Right forelimb (tissue), 1 donor: ENCODE data around the gene TRAIP.
"Not testable (repeated sequence)": the region's sequence is repeated elsewhere in the genome, so short reads cannot be mapped to it uniquely, and the experiment has no call there.

Source experiments
- DNase-seq: peaks from one replicate; pipeline ENCODE4 v3.0.0-alpha.2; 2018

TRAIP gene

DNA sequence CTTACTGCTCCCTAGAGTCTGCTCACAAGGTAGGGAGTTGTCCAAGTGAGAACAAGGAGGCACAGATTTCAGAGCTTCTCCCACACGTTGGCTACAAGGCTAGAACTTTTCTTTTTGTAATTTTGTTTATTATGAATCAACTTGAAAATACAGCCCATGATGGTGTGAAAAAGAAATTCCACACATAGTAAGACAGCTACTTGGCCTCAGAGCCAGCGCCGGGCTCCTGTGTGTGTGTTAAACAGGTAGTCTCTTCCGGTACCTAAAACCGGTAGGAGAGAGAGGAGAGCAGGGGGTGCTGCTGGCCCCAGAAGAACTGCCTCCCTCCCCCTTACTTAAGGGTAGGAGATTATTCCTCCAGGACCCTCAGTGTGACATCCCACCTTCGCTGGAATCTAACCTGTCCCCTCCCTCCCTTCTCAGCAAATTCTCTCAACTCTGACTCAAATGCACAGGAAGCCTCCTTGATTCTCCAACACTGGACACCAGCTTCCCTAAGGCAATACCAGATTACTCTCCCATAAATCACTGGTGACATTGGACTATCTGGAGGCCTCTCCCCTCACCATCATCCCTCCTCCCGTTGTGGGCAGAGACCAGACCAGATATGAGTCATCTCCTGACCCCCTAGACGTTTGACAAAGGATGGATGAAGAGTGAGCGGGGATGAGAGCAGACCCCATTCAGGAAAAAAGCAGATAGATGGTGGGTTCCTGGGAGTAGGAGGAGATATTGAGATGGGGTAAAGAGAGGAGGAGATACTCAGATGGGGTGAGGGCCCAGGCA is 65.5 kb downstream of the TRAIP start:
- no peak for DNase-seq

DNA sequence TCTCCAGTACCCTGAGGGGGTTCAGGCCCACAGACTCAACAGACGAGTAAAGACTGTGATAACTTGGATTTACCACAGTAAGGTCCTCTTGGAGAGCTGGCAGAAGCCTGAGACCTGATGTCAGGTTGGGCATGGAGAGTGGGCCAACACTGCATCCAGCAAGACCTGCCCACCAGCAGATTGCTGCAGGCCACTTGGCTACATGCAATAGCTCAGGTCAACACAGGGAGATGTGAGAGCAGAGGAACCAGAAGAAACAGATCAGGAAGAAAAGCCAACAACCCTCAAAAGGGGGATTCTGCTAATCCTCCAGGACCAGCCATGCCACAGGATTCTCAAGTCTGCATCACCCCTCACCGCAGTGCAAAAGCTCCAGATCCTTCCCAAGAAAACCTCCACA is 68.3 kb downstream of the TRAIP start:
- DNase-seq = no peak

DNA sequence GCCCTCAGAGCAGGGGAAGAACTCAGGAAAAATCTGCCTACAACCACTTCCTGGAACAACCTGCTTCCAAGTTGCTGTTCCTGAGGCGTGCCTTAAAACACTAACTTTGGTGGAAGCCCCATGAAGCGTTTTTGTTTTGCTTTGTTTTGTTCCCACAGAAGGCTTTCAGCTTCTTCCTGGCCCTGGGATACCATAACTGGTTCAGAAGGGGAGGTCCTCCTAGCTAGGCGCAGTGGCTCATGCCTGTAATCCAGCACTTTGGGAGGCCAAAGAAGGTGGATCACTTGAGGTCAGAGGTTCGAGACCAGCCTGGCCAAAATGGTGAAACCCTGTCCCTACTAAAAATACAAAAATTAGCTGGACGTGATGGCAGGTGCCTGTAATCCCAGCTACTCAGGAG is 68.8 kb downstream of the TRAIP start:
- no peak for DNase-seq

DNA sequence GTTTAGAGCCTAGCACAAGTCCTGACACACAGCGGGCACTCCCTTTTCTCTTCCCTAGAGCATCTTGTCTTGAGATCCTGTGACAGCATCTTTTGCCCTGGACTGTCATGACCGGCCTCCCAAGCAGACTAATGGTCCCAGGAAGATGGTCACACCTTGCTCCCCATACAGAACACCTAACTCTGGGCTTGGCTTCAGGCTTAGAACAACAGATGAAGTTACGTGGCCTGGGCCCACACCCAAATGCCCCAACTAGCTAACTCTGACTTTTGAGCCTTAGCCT is 69.2 kb downstream of the TRAIP start:
- no peak for DNase-seq

DNA sequence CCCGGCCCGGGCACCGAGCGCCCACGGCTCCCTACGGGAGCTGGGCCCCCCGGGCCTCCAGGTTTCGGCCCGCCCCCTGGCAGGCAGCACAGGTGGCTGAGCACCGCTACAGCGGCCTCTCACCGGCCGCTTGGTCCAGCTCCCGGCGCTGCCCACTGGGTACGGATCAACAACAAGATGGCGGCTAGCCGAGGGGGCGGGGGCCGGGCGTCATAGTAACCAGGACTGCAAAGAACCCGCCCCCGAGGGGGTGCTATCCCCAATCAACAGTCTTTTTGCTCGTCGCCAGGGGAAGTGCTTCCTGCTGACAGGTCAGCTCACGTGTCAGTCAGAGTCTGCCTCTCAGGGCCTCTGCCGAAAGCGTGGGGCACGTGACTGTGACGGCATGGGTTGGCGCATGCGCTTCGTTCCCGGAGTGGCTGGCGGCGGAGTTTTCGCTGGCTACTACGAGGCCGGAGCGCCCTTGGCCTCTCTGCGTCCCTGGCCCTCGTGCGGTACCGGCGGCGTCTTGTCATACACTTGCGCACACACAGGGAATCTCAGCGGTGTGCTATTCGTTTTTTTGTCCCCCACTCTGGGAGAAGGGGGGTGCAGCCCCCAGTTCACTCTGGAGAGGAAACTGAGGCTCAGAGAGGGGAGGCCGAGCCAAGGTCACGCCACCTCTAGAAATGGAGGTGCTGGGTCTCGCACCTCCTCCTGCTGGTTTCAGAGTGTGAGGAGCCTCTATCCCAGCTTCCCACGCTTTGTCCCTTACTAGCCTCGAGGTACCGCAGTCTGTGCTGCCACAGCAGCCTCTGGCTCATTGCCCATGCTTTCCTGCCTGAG is 69.8 kb downstream of the TRAIP start, which contains the start of gene IP6K1:
Gene IP6K1, minus strand, starts transcription at position 186 of the 825 bp plus-strand sequence. CDS start 38,502 bp downstream, outside the sequence.
- peak; percentile 100 for DNase-seq

DNA sequence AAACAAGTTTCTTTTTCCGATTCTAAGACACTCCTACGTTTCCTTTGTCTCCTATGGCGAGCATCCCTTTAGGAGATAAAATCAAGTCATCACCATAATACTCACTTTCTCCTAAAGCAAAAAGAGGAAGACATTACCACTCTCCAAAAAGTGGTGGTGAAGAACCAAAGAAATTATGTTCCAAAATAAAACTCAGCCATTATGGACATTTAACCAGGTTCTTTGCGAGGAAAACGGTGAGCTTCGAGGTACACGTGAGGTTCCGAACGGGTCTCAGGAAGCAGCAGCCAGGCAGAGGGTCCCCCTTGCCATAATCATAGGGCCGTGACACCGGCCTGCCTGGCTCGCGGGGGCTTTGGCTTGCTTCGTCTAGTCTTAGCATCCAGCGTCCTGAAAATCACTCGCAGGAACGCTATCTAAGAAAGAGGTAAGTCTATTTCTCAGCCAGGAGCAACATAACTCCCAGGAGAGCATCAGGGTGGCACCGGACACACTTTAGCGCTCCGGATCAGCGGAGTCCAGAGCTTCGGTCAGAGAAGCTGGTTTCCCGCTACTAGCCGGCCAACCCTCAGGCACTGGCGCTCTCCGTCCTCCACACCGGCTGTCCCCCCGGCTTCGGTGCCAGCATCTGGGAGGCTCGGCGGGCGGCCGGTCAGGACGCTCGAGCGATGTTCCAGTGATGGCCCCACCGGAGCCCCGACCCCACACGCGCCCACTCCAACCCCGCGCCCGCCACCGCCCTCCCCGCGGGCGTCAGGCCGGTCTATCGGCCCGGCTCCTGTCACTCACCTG is 70.6 kb downstream of the TRAIP start:
- DNase-seq = peak; percentile 61

DNA sequence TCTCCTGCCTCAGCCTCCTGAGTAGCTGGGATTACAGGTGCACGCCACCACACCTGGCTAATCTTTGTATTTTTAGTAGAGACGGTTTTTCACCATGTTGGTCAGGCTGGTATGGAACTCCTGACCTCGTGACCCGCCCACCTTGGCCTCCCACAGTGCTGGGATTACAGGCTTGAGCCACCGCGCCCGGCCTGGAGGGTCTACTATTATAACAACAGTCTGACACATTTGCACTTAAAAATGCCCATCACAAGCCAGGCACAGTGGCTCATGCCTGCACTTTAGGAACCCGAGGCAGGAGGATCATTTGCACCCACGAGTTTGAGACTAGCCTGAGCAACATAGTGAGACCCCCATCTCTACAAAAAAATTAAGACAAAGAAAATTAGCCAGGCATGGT is 74.1 kb downstream of the TRAIP start:
- not testable (repeated sequence) for DNase-seq

DNA sequence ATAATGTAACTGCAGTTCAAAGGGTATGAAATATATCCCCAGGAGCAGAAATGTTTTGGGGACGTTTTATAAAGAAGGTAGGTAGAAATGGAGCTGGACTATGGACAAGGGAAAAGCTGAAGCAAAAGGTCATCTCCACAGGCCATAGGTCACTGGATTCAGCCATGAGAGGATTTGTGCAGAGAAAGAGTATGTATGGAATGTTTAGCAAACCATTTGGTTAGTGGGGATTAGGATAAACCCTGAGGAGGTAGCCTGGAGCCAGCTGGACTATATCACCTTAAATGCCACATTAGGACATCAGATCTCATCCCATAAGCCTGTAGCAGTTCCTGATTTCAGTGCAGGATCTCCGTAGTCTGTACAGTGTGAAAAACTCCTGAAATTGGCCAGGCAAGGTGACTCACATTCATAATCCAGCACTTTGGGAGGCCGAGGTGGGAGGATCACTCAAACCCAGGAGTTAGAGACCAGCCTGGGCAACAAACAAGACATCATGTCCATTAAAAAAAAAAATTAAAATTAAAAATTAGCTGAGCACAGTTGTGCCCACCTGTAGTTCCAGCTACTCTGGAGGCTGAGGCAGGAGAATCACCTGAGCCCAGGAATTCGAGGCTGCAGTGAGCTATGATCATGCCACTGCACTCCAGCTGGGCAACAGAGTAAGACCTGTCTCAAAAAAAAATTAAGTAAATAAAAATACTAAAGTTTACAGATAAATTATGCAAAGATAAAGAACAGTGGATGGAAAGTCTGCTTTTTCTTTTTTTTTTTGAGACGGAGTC is 74.8 kb downstream of the TRAIP start:
- DNase-seq = no peak

DNA sequence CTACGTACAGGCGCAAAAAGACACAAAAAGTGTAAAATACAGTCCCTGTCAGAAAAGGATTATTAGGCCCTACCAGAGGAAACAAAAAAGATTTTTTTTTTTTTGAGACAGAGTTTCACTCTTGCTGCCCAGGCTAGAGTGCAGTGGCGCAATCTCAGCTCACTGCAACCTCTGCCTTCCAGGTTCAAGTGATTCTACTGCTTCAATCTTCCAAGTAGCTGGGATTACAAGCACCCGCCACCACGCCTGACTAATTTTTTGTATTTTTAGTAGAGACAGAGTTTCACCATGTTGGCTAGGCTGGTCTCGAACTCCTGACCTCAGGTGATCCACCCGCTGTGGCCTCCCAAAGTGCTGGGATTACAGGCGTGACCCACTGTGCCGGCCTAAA is 75.4 kb downstream of the TRAIP start:
- not testable (repeated sequence) for DNase-seq

DNA sequence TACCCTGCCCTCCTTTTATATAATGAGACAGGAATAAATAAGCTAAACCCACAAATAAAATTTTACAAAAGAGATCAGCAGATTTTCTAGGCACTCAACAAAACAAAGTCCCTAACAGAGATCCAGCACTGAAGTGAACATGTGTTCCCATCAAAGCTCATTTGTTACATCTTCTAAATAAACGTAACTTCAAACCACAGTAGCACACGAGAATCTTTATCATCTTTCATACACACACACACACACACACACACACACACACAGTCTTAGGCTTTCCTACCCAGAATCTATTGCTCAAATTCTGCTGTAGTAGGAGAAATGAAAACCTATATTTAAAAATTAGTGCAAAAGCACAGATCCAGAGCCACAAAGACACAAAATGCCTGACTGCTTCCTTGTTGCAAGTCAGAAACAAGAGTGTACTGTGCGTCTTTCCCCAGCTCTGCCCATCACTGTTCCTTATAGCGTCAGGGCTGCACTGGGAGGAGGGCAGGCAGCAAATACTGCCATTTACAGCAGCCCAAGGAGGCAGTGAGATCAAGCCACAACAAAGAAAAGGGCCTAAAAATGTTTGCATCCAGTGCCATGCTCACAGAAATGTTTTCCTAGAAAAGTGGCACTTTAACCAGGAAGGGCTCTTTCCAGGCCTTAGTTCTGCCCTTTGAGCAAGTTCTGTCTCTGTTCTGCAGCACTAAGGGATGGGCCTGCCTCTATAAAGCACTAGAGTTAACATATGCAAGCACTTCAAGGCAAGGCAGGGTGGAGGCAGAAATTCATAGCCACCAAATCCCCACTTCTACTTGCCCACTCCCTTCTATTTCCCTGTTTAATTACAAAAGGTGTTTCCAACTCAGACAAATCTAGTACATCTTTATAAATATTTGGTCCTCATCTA is 76.0 kb downstream of the TRAIP start:
- no peak for DNase-seq

DNA sequence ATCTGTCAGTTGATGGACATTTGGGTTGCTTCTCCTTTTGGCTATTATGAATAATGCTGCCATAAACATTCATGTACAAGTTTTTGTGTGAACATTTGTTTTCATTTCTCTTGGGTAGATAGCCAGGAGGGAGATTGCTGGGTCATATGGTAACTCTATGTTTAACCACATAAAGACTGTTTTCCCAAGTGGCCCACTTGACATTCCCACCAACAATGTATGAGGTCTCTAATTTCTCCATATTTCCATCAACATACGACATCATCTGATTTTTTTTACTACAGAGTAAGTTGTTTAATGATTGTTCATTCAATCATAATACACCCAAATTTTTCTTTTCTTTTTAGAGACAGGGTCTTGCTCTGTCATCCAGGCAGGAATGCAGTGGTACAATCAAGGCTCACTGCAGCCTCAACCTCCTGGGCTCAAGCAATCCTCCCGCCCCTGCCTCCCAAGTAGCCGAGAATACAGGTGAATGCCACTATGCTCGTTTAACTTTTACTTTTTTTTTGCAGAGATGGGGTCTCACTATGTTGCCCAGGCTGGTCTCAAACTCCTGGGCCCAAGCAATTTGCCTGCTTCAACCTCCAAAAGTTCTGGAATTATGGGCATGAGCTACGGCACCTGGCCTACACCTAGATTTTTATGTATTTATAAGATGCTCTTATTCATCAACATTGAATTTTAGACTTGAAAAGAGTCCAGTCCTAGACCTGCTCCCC is 76.8 kb downstream of the TRAIP start:
- DNase-seq = no peak
